H1 (cell line): ENCODE data around the gene ZNF687. TPM values are rescaled to one million over a fixed set of nuclear protein-coding genes. Genes with fewer than 3 reads are reported as not detected.
"Not testable (repeated sequence)": the region's sequence is repeated elsewhere in the genome, so short reads cannot be mapped to it uniquely, and the experiment has no call there.

ENCODE experiments used
- CTCF ChIA-PET: fragments of 300-600 bp; sonication (Branson Sonifier 250); formaldehyde crosslinking; loops from one replicate; lab custom pipeline; 2021; ENCODE audit not compliant: partially characterized antibody; lab: Charles Lee
- POLR2A ChIA-PET: fragments of 300-600 bp; sonication (Branson Sonifier 250); formaldehyde crosslinking; loops from one replicate; lab custom pipeline; 2021; ENCODE audit warnings: inconsistent platforms; ENCODE audit not compliant: partially characterized antibody; lab: Charles Lee
- DNase-seq, 2 experiments: peaks; one replicate each; pipeline versions ENCODE4 v3.0.0 to v3.0.0-alpha.2; 2010 to 2022; ENCODE audit warnings: low spot score in 2 of 2, low read depth in 1 of 2, mixed read lengths in 1 of 2
- FAIRE-seq: peaks from 2 replicates; lab custom pipeline; 2011; peaks lifted over from hg19 to GRCh38; lab: Jason Lieb, UNC
- H2AFZ ChIP-seq: 2 replicates; pipeline ENCODE4 v1.8.1; 2012; ENCODE audit warnings: low read length, inconsistent platforms
- H2AK5ac ChIP-seq: 2 replicates; pipeline ENCODE4 v1.6.1; 2013; ENCODE audit warnings: low read depth, low read length
- H2BK120ac ChIP-seq: replicated peaks from 2 replicates; pipeline ENCODE3; 2013; ENCODE audit warnings: low read depth, low read length, inconsistent platforms
- H2BK12ac ChIP-seq: 2 replicates; pipeline ENCODE4 v1.6.1; 2013; ENCODE audit warnings: low read depth, low read length
- H2BK15ac ChIP-seq: 2 replicates; pipeline ENCODE4 v1.6.1; 2013; ENCODE audit warnings: low read length
- H2BK20ac ChIP-seq: 2 replicates; pipeline ENCODE4 v1.6.1; 2013; ENCODE audit warnings: low read length
- H2BK5ac ChIP-seq: 2 replicates; pipeline ENCODE4 v1.6.1; 2013; ENCODE audit warnings: low read depth, low read length
- H3K14ac ChIP-seq: 2 replicates; pipeline ENCODE4 v1.6.1; 2013; ENCODE audit warnings: inconsistent platforms; ENCODE audit not compliant: insufficient read length
- H3K18ac ChIP-seq: 2 replicates; pipeline ENCODE4 v1.6.1; 2013; ENCODE audit warnings: low read length; ENCODE audit errors: extremely low read depth
- H3K23ac ChIP-seq: 2 replicates; pipeline ENCODE4 v1.6.1; 2013; ENCODE audit warnings: inconsistent platforms; ENCODE audit not compliant: insufficient read length
- H3K23me2 ChIP-seq: 2 replicates; pipeline ENCODE4 v1.6.1; 2013; ENCODE audit warnings: low read depth, low read length
- H3K27ac ChIP-seq: 2 replicates; pipeline ENCODE4 v1.6.1; 2011; ENCODE audit warnings: low read depth, low read length, inconsistent platforms
- H3K27me3 ChIP-seq, 4 experiments: replicated peaks in 1 of 4; 1 replicate in 1 of 4; 2 replicates in 3 of 4; pipeline versions ENCODE4 v1.6.1 to v1.8.1; 2011 to 2013; ENCODE audit warnings: low read length in 3 of 4, mild to moderate bottlenecking in 3 of 4, inconsistent platforms in 2 of 4, mixed read lengths in 2 of 4, moderate library complexity in 1 of 4; ENCODE audit not compliant: control insufficient read depth in 3 of 4, insufficient read depth in 3 of 4; ENCODE audit errors: extremely low read depth in 1 of 4
- H3K36me3 ChIP-seq, 4 experiments: 2 replicates each; pipeline versions ENCODE4 v1.6.1 to v1.8.1; 2011 to 2013; ENCODE audit warnings: mild to moderate bottlenecking in 4 of 4, low read length in 3 of 4, moderate library complexity in 2 of 4, control low read depth in 1 of 4, inconsistent platforms in 1 of 4; ENCODE audit not compliant: insufficient read depth in 4 of 4, control insufficient read depth in 2 of 4
- H3K4ac ChIP-seq: replicated peaks from 2 replicates; pipeline ENCODE3; 2013; ENCODE audit warnings: low read length, low read depth, mixed read lengths, inconsistent platforms; ENCODE audit not compliant: insufficient read length
- H3K4me1 ChIP-seq, 4 experiments: replicated peaks in 1 of 4; 1 replicate in 1 of 4; 2 replicates in 3 of 4; pipeline versions ENCODE4 v1.6.1 to v1.8.1; 2011 to 2013; ENCODE audit warnings: low read length in 3 of 4, inconsistent platforms in 2 of 4, mixed read lengths in 1 of 4; ENCODE audit not compliant: insufficient read depth in 4 of 4, control insufficient read depth in 3 of 4
- H3K4me2 ChIP-seq, 2 experiments: 2 replicates each; pipeline versions ENCODE4 v1.6.1 to v1.8.1; 2011 to 2013; ENCODE audit warnings: low read depth in 2 of 2, low read length in 2 of 2, control low read depth in 1 of 2, inconsistent platforms in 1 of 2, mild to moderate bottlenecking in 1 of 2; ENCODE audit not compliant: insufficient read depth in 1 of 2
- H3K4me3 ChIP-seq, 4 experiments: fragments of 200-600, 300-600 bp in 1 of 4; sonication (generic), shearing (Covaris generic), sonication (Bioruptor Twin) in 1 of 4; 2 replicates each; pipeline versions ENCODE4 v1.5.1 to v1.8.1; 2011 to 2016; ENCODE audit warnings: low read length in 4 of 4, low read depth in 3 of 4, control low read depth in 2 of 4, inconsistent platforms in 2 of 4, mild to moderate bottlenecking in 2 of 4, mixed read lengths in 1 of 4, moderate library complexity in 1 of 4; ENCODE audit not compliant: insufficient read depth in 2 of 4; ENCODE audit errors: extremely low read depth in 1 of 4
- H3K56ac ChIP-seq: replicated peaks from 2 replicates; pipeline ENCODE3; 2013; ENCODE audit warnings: low read depth, mild to moderate bottlenecking, mixed read lengths, low read length, inconsistent platforms; ENCODE audit not compliant: insufficient read length
- H3K79me1 ChIP-seq: 2 replicates; pipeline ENCODE4 v1.6.1; 2013; ENCODE audit warnings: low read depth, low read length, control low read depth
- H3K79me2 ChIP-seq, 2 experiments: 2 replicates each; pipeline versions ENCODE4 v1.6.1 to v1.8.1; 2012 to 2013; ENCODE audit warnings: low read length in 2 of 2, mild to moderate bottlenecking in 2 of 2, inconsistent platforms in 1 of 2; ENCODE audit not compliant: insufficient read depth in 2 of 2, control insufficient read depth in 1 of 2
- H3K9ac ChIP-seq, 4 experiments: replicated peaks in 1 of 4; 1 replicate in 1 of 4; 2 replicates in 3 of 4; pipeline versions ENCODE4 v1.6.1 to v1.8.1; 2011 to 2013; ENCODE audit warnings: low read depth in 3 of 4, low read length in 3 of 4, control low read depth in 2 of 4, mild to moderate bottlenecking in 2 of 4, moderate library complexity in 2 of 4, inconsistent platforms in 1 of 4; ENCODE audit errors: extremely low read depth in 1 of 4
- H3K9me3 ChIP-seq, 2 experiments: 2 replicates each; pipeline versions ENCODE4 v1.6.1 to v1.8.1; 2012 to 2013; ENCODE audit warnings: mild to moderate bottlenecking in 2 of 2, moderate library complexity in 2 of 2, control low read depth in 1 of 2, inconsistent platforms in 1 of 2, low read depth in 1 of 2, low read length in 1 of 2, mixed read lengths in 1 of 2; ENCODE audit not compliant: insufficient read depth in 2 of 2
- H4K20me1 ChIP-seq, 2 experiments: replicated peaks in 1 of 2; 2 replicates each; pipeline versions ENCODE3 to v1.8.1; 2011 to 2013; ENCODE audit warnings: inconsistent platforms in 2 of 2, low read length in 2 of 2, mild to moderate bottlenecking in 1 of 2; ENCODE audit not compliant: insufficient read depth in 2 of 2, control insufficient read depth in 1 of 2
- H4K5ac ChIP-seq: 2 replicates; pipeline ENCODE4 v1.6.1; 2013; ENCODE audit warnings: low read length, low read depth, mixed read lengths, inconsistent platforms; ENCODE audit not compliant: insufficient read length
- H4K8ac ChIP-seq: 2 replicates; pipeline ENCODE4 v1.8.0; 2013; ENCODE audit warnings: mild to moderate bottlenecking, moderate library complexity, low read length, inconsistent platforms; ENCODE audit not compliant: insufficient read depth; ENCODE audit errors: extremely low read depth
- H4K91ac ChIP-seq: replicated peaks from 2 replicates; pipeline ENCODE3; 2013; ENCODE audit warnings: low read length, mixed read lengths, inconsistent platforms; ENCODE audit not compliant: insufficient read length
- WGBS, 2 experiments: shearing (Covaris generic) in 1 of 2; methylation state at CpG; one replicate each; pipeline versions ENCODE4 v1.1.6 to v1.1.7; 2013 to 2015; ENCODE audit warnings: low lambda C conversion rate in 2 of 2, mixed read lengths in 2 of 2, inconsistent platforms in 1 of 2, low coverage in 1 of 2, missing lambda C conversion rate in 1 of 2; ENCODE audit not compliant: insufficient replicate concordance in 2 of 2, insufficient coverage in 1 of 2, insufficient read length in 1 of 2; ENCODE audit errors: extremely low coverage in 1 of 2, missing lambda C conversion rate in 1 of 2; 5-methylcytosine and 5-hydroxymethylcytosine counted together
- polyA plus RNA-seq, 7 experiments: library from polyadenylated mRNA; depleted of rRNA in 3 of 7; stranded (reverse) in 5 of 7; unstranded in 2 of 7; fragments of >200 nt in 5 of 7; fragments of 200-250 nt in 2 of 7; gene quantifications; 1 replicate in 5 of 7; 2 replicates in 1 of 7; 4 replicates in 1 of 7; pipeline versions ENCODE4 v1.2.1 to v1.2.3, GENCODE V29; 2011 to 2013; ENCODE audit warnings: missing spikeins in 2 of 7, mixed read lengths in 2 of 7
- total RNA-seq: library from RNA; stranded (reverse); fragmentation: NEBNext Ultra II Directional; extraction: Animal tissue kit (Norgen Biotek cat#: 25700); gene quantifications from 2 replicates; pipeline ENCODE4 v1.2.1, GENCODE V29; 2021

ZNF687 gene
- total and polyA plus RNA-seq, 2 of the 8 experiments (the other 6 are each of a cell fraction or from before 2014, with no cell fraction given), result 45.9 to 69.9 TPM

DNA sequence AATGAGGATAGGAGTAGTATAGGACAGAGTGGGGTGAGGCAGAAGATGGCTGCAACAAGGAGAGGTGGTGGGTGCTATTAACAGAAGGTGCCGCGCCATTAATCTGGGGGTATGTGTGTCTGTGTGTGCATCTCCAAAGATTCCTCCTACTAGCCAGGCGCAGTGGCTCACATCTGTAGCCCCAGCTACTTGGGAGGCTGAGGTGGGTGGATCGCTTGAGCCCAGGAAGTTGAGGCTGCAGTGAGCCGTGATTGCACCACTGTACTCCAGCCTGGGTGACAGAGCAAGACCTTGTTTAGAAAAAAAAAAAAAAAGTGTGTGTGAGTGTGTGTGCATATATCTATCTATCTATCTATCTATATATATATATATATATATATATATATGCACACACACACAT is 6.8 kb upstream of the ZNF687 start:
- not testable (repeated sequence) for H3K4me1 ChIP-seq, H3K23me2 ChIP-seq, DNase-seq, H3K27ac ChIP-seq, H3K4me2 ChIP-seq, H3K4me3 ChIP-seq, H4K20me1 ChIP-seq, H2BK120ac ChIP-seq, H2BK12ac ChIP-seq, H3K14ac ChIP-seq, H4K5ac ChIP-seq, H4K91ac ChIP-seq, H3K23ac ChIP-seq, H4K8ac ChIP-seq, H3K79me1 ChIP-seq, H3K79me2 ChIP-seq, H3K9ac ChIP-seq, H3K36me3 ChIP-seq, H2BK15ac ChIP-seq, H2BK5ac ChIP-seq, H3K9me3 ChIP-seq, H3K56ac ChIP-seq, H2AK5ac ChIP-seq, H3K18ac ChIP-seq, H3K4ac ChIP-seq, H2BK20ac ChIP-seq, H2AFZ ChIP-seq, FAIRE-seq, H3K27me3 ChIP-seq
- CTCF ChIA-PET, result interaction anchor here (1.6 kb wide), 1 partner anchor 14 kb away, joined by 5 read pairs; no protein-coding TSS in a partner anchor
- POLR2A ChIA-PET, result interaction anchor here (1.0 kb wide), 1 partner anchor 109 kb away, joined by 4 read pairs; the partner anchor contains the start of genes LYSMD1 and SCNM1
- WGBS, 2 experiments, result 87% methylated on average over 5 of the region's 5 CpGs; no CpG with 5 or more reads in 1 of the 2 experiments
